ENCODE results near the gene TULP4.
"Not testable (repeated sequence)": the region's sequence is repeated elsewhere in the genome, so short reads cannot be mapped to it uniquely, and the experiment has no call there.

Gene TULP4

GRCh38 chr6:158337332-158337731 is 25.1 kb downstream of the TULP4 start:
- TF ChIP-seq CTCF (conservative IDR thresholded peaks at IDR 0.05), result no peak
- peak overlapping the region; percentile 30 for H3K27ac ChIP-seq

DNA sequence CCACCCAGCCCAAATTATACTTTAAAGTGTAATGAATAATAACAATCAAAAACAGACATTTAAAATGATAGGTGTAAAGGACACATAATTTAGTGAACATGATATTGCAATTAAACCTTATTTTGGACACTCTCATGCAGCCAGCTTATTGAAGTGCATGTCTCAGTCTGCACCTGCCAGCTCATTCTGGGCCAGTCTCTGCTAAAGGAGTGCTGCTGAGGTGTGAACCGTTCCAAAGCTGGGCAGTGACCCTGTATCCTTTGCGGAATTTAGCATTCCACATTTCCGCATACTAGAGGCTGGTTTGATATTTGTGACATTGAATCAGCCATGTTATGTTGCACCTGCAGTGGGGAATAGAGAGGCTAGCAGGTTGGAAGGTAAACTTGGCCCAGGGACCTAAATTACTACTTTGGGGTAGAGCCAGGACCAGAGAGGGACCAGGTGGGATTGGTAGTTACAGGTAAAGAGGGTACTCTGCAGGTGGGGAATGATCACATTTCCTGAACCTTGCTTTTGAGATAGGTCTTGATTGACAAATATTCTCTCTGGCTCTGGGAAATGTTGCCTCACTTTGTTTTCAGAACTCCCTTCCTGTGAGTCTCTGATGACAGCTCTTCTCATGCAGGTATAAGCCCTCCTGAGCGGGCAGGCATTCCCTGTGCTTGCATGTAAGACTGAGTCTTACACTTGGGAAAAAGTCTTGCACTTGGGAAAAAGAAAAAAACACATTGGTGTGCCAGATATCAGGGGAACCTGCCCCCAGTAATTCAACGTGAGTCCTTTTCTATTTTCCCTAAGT is 26.2 kb downstream of the TULP4 start:
- no peak overlapping the region for H3K27ac ChIP-seq
- TF ChIP-seq CTCF (conservative IDR thresholded peaks at IDR 0.05), result no peak

DNA sequence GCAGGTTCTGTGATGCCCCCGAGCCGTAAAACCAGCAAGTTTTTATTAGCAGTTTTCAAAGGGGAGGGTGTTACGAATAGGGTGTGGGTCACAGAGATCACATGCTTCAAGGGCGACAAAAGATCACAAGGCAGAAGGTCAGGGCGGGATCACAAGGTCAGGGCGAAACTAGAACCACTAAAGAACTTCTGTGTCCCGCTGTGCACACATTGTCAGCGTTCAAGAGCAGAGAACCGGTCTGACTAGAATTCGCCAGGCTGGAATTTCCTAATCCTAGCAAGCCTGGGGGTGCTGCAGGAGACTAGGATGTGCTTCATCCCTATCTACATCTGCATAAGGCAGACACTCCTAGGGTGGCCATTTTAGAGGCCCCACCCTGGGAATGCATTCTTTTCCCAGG is 26.9 kb downstream of the TULP4 start:
- H3K27ac ChIP-seq, result not testable (repeated sequence)

DNA sequence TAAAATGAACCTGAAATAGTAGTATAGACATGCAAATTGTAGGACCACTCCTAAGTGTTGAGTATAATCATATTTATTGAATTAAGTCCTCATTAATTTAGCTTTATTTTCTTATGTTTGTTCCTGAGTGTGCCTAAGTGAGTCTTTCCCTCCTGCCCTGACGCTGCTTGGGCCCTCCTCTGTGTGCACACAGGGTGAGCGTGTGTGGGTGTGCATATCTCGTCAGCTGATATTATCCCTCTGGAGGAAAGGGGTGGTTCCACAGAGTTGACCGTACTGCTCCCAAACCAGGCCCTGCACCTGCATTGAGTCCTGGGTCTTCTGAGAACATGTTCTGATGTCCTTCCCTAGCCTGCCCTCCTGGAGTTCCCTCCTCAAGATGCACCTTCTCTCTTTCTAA is 28.0 kb downstream of the TULP4 start:
- TF ChIP-seq CTCF (conservative IDR thresholded peaks at IDR 0.05), result no peak
- H3K27ac ChIP-seq, result no peak overlapping the region

- TF ChIP-seq CTCF (conservative IDR thresholded peaks at IDR 0.05), result no peak
- no peak overlapping the region for H3K27ac ChIP-seq
Observed at GRCh38 chr6:158344534-158344933, 32.3 kb downstream of the TULP4 start.

DNA sequence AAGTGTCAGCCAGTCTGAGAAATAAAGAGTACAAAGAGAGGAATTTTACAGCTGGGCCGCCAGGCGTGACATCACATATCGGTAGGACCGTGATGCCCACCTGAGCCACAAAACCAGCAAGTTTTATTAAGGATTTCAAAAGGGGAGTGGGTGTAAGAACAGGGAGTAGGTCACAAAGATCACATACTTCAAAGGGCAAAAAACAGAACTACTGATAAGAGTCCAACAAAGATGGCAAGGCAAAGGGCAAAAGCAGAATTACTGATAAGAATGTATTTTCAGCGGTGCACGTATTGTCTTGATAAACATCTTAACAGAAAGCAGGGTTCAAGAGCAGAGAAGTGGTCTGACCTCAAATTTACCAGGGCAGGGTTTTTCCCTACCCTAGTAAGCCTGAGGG is 33.2 kb downstream of the TULP4 start:
- H3K27ac ChIP-seq, result not testable (repeated sequence)

DNA sequence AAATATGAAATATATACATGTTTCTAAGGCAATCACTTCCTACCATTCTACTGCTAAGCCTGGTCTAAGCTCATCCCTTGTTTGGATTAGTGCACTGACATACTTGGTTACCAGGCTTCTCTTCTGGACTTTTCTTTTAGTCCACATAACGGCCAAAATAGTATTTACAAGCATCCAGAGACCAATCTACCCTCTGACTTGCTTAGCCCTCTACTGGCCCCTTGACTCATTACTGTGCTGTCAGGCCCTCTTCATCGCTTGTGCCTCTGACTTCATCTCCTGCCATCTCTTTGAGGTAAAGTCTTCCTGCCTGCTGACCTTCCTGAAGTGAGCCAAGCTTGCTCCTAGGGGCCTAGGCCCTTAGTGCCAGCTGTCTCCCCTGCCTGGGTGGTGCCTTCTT is 35.1 kb downstream of the TULP4 start:
- no peak for TF ChIP-seq CTCF (conservative IDR thresholded peaks at IDR 0.05)
- no peak overlapping the region for H3K27ac ChIP-seq

- H3K27ac ChIP-seq, result not testable (repeated sequence)
Observed at GRCh38 chr6:158348737-158349504, 36.7 kb downstream of the TULP4 start.

DNA sequence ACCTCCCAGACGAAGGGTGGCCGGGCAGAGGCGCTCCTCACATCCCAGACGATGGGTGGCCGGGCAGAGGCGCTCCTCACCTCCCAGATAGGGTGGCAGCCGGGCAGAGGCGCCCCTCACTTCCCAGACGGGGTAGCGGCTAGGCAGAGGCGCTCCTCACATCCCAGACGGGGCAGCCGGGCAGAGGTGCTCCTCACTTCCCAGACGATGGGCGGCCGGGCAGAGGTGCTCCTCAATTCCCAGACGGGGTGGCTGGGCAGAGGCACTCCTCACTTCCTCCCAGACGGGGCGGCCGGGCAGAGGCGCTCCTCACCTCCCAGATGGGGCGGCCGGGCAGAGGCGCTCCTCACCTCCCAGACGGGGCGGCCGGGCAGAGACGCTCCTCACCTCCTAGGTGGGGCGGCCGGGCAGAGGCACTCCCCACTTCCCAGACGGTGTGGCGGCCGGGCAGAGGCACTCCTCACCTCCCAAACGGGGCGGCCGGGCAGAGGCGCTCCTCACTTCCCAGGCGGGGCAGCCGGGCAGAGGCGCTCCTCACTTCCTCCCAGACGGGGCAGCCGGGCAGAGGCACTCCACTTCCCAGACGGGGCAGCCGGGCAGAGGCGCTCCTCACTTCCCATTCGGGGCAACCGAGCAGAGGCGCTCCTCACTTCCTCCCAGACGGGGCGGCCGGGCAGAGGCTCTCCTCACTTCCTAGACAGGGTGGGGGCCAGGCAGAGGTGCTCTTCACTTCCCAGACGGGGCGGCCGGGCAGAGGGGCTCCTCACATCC is 37.4 kb downstream of the TULP4 start:
- not testable (repeated sequence) for H3K27ac ChIP-seq

- H3K27ac ChIP-seq, result not testable (repeated sequence)
Observed at GRCh38 chr6:158350731-158351130, 38.5 kb downstream of the TULP4 start.
